Measurements from ENCODE around the gene AMH. TPM values are rescaled to one million over a fixed set of nuclear protein-coding genes. Genes with fewer than 3 reads are reported as not detected.

Gene AMH
- polyA plus RNA-seq, 5 donors: 1.1 to 5.2 (median 2.9) TPM

GRCh38 chr19:2248136-2249009, 750 bp upstream of the AMH start:
- DNase-seq: no peak

GRCh38 chr19:2249880-2250765, 1.0 kb downstream of the AMH start:
- DNase-seq: no peak

- DNase-seq: no peak
Observed at GRCh38 chr19:2250766-2251105, 1.6 kb downstream of the AMH start.

GRCh38 chr19:2251106-2252054, 2.3 kb downstream of the AMH start:
- DNase-seq: no peak

GRCh38 chr19:2252055-2252796, 3.1 kb downstream of the AMH start:
- DNase-seq: no peak

- DNase-seq: no peak
Observed at GRCh38 chr19:2252797-2253105, 3.6 kb downstream of the AMH start.

- no peak for DNase-seq
Observed at GRCh38 chr19:2253106-2254063, 4.3 kb downstream of the AMH start.

- DNase-seq: no peak
Observed at GRCh38 chr19:2254064-2254872, 5.1 kb downstream of the AMH start.

GRCh38 chr19:2255112-2255845, 6.2 kb downstream of the AMH start:
- no peak for DNase-seq

GRCh38 chr19:2255982-2256685, 7.0 kb downstream of the AMH start, which contains the start of gene JSRP1:
TSS of gene JSRP1 (minus strand) at chr19:2256417. CDS start at chr19:2255314, 1,103 bp downstream.
- no peak for DNase-seq

GRCh38 chr19:2259336-2259735, 10.2 kb downstream of the AMH start:
- no peak for DNase-seq

- no peak for DNase-seq
Observed at GRCh38 chr19:2260341-2260805, 11.2 kb downstream of the AMH start.

- DNase-seq: no peak
Observed at GRCh38 chr19:2261438-2262172, 12.5 kb downstream of the AMH start.

GRCh38 chr19:2266183-2266993, 17.3 kb downstream of the AMH start:
- peak in 1 of 2 donors; percentile 44 for DNase-seq

- no peak for DNase-seq
Observed at GRCh38 chr19:2268480-2268830, 19.3 kb downstream of the AMH start.

- no peak for DNase-seq
Observed at GRCh38 chr19:2268861-2269243, 19.7 kb downstream of the AMH start.

All from right lung (tissue), 5 donors.